Activated CD4-positive, alpha-beta T cell treated with anti-CD3 and anti-CD28 coated beads for 48 hours (primary cell): ENCODE measurements around the gene C1QTNF7.

Experiments used
- DNase-seq: peaks from one replicate; pipeline ENCODE4 v3.0.0-alpha.2; 2020

C1QTNF7 gene

GRCh38 chr4:15458616-15459015 is 30.8 kb downstream of the C1QTNF7 start:
- DNase-seq, result no peak

- no peak for DNase-seq
Measured at GRCh38 chr4:15459706-15460105, 31.9 kb downstream of the C1QTNF7 start.

GRCh38 chr4:15466596-15466995 is 38.8 kb downstream of the C1QTNF7 start:
- no peak for DNase-seq

- no peak for DNase-seq
Measured at GRCh38 chr4:15469402-15470127, 41.7 kb downstream of the C1QTNF7 start, which contains the start of gene CC2D2A. Gene CC2D2A, plus strand, starts transcription at chr4:15469882. Its CDS starts 6,051 bp downstream, at chr4:15475933.

GRCh38 chr4:15470128-15470475 is 42.3 kb downstream of the C1QTNF7 start:
- DNase-seq, result no peak

- no peak for DNase-seq
Measured at GRCh38 chr4:15476396-15476795, 48.6 kb downstream of the C1QTNF7 start.

- DNase-seq, result no peak
Measured at GRCh38 chr4:15478724-15479088, 50.9 kb downstream of the C1QTNF7 start.

- no peak for DNase-seq
Measured at GRCh38 chr4:15479089-15479912, 51.5 kb downstream of the C1QTNF7 start.

GRCh38 chr4:15479913-15480185 is 52.0 kb downstream of the C1QTNF7 start:
- no peak for DNase-seq

GRCh38 chr4:15481961-15482745 is 54.3 kb downstream of the C1QTNF7 start:
- DNase-seq, result no peak

GRCh38 chr4:15482842-15483241 is 55.0 kb downstream of the C1QTNF7 start:
- no peak for DNase-seq

GRCh38 chr4:15488136-15488535 is 60.3 kb downstream of the C1QTNF7 start:
- DNase-seq, result no peak

- DNase-seq, result no peak
Measured at GRCh38 chr4:15488658-15489470, 61.0 kb downstream of the C1QTNF7 start.

GRCh38 chr4:15489551-15489950 is 61.7 kb downstream of the C1QTNF7 start:
- no peak for DNase-seq

- no peak for DNase-seq
Measured at GRCh38 chr4:15493411-15493810, 65.6 kb downstream of the C1QTNF7 start.

- DNase-seq, result no peak
Measured at GRCh38 chr4:15495621-15496020, 67.8 kb downstream of the C1QTNF7 start.
